AG04450 (cell line): Measurements from ENCODE around the gene IL31. TPM values are rescaled to one million over a fixed set of nuclear protein-coding genes. Genes with fewer than 3 reads are reported as not detected.

Source experiments
- CTCF ChIA-PET: fragments of 300-600, 350-600 bp; formaldehyde crosslinking; extraction: SDS; loops from one replicate; lab custom pipeline; 2022; ENCODE audit warnings: antibody characterized with exemption, inconsistent platforms; lab: Charles Lee
- POLR2A ChIA-PET: fragments of 350-600 bp; formaldehyde crosslinking; extraction: SDS; loops from one replicate; lab custom pipeline; 2021; ENCODE audit warnings: antibody characterized with exemption, inconsistent platforms; lab: Yijun Ruan, JAX
- DNase-seq: peaks from one replicate; pipeline ENCODE4 v3.0.0-alpha.2; 2011; ENCODE audit warnings: low read depth, low spot score
- H3K27ac ChIP-seq: one replicate; pipeline ENCODE4 v1.5.1; 2012; ENCODE audit warnings: low read depth, low read length, control low read depth
- H3K27me3 ChIP-seq: one replicate; pipeline ENCODE4 v1.6.0; 2012; ENCODE audit warnings: low read length; ENCODE audit not compliant: control insufficient read depth, insufficient read depth
- H3K4me3 ChIP-seq: 2 replicates; pipeline ENCODE4 v1.5.1; 2011; ENCODE audit warnings: mild to moderate bottlenecking, low read depth, low read length, control low read depth
- H3K9me3 ChIP-seq: 2 replicates; pipeline ENCODE4 v1.5.1; 2012; ENCODE audit warnings: low read length; ENCODE audit not compliant: control insufficient read depth, insufficient read depth
- polyA plus RNA-seq: library from polyadenylated mRNA; depleted of rRNA; stranded (reverse); fragments of >200 nt; gene quantifications from 2 replicates; pipeline ENCODE4 v1.2.3, GENCODE V29; 2011; rRNA removed
- small RNA-seq: library from RNA; depleted of rRNA; stranded (forward); fragments of <200 nt; gene quantifications from one replicate; pipeline ENCODE3, GENCODE V24; 2012; ENCODE audit warnings: low read depth; ENCODE audit not compliant: insufficient read length
- TF ChIP-seq, protein P1 (sequence below): IDR thresholded peaks from 2 replicates; pipeline ENCODE4 v1.5.1; 2011; ENCODE audit warnings: low read depth, low read length, control low read depth, inconsistent platforms

The IL31 gene
- polyA plus RNA-seq, 1 experiment = not detected

- H3K9me3 ChIP-seq = no peaks in the 10 kb centered on the region; the same call in 1 of the 2 replicates
- H3K27ac ChIP-seq = no peak overlapping the region
- TF ChIP-seq, protein P1, sequence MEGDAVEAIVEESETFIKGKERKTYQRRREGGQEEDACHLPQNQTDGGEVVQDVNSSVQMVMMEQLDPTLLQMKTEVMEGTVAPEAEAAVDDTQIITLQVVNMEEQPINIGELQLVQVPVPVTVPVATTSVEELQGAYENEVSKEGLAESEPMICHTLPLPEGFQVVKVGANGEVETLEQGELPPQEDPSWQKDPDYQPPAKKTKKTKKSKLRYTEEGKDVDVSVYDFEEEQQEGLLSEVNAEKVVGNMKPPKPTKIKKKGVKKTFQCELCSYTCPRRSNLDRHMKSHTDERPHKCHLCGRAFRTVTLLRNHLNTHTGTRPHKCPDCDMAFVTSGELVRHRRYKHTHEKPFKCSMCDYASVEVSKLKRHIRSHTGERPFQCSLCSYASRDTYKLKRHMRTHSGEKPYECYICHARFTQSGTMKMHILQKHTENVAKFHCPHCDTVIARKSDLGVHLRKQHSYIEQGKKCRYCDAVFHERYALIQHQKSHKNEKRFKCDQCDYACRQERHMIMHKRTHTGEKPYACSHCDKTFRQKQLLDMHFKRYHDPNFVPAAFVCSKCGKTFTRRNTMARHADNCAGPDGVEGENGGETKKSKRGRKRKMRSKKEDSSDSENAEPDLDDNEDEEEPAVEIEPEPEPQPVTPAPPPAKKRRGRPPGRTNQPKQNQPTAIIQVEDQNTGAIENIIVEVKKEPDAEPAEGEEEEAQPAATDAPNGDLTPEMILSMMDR = no peak
- ChIA-PET POLR2A (no interaction called here), CTCF (interaction anchor here (0.9 to 4.8 kb wide), 8 partner anchors 8 to 329 kb away, joined by 3 to 106 read pairs (median 12); no protein-coding TSS in a partner anchor)
- DNase-seq = no peak
- no peak overlapping the region for H3K4me3 ChIP-seq
- no peaks in the 10 kb centered on the region for H3K27me3 ChIP-seq
These were observed 49.7 kb downstream of the IL31 start for GRCh38 chr12:122124370-122124769.

DNA sequence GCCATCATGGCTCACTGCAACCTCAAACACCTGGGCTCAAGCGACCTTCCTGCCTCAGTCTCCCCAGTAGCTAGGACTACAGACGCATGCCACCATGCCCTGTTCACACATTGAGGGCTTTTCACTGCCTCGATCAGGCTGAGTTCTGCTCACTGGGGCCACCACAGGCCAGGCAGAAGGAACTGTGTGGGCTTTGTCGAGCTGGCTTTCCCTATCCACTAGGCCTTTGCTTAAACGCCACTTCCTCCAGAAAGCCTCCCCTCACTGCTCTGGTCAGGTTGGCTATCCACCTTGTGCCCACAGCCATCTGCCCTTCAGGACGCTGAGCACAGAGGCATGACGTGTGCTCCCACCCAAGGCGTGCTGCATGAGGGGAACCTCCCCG, 50.3 kb downstream of the IL31 start:
- H3K27ac ChIP-seq = no peak overlapping the region
- H3K9me3 ChIP-seq = no peaks in the 10 kb centered on the region; the same call in 1 of the 2 replicates
- TF ChIP-seq, protein P1 = no peak
- no peaks in the 10 kb centered on the region for H3K27me3 ChIP-seq
- ChIA-PET POLR2A (no interaction called here), CTCF (interaction anchor here (0.5 to 4.8 kb wide), 31 partner anchors 9 to 263 kb away, joined by 3 to 106 read pairs (median 5); no protein-coding TSS in a partner anchor)
- H3K4me3 ChIP-seq = no peak overlapping the region
- no peak for DNase-seq

GRCh38 chr12:122123051-122123760, 50.8 kb downstream of the IL31 start:
- ChIA-PET POLR2A (interaction anchor here (1.0 to 1.2 kb wide), 2 partner anchors 42 to 45 kb away, joined by 3 read pairs; no protein-coding TSS in a partner anchor), CTCF (interaction anchor here (0.5 to 4.8 kb wide), 35 partner anchors 8 to 329 kb away, joined by 3 to 106 read pairs (median 4); partner anchors contain the start of gene RHOF)
- no peak overlapping the region for H3K27ac ChIP-seq
- no peaks in the 10 kb centered on the region; the same call in 1 of the 2 replicates for H3K9me3 ChIP-seq
- TF ChIP-seq, protein P1 = peak; percentile 77
- H3K27me3 ChIP-seq = no peaks in the 10 kb centered on the region
- no peak for DNase-seq
- H3K4me3 ChIP-seq = no peak overlapping the region

Small RNAs within 50 kb of the gene (small RNA-seq; reads per million reads assigned to genes)
- gene DIABLO = not detected

Other genes with a start within 250 kb of the IL31 start
- gene BCL7A, start 152.3 kb downstream of the IL31 start, polyA plus RNA-seq = 4.4 and 4.6 TPM in 2 replicates
- gene MLXIP, start 95.5 kb downstream of the IL31 start, polyA plus RNA-seq = 5.8 and 8.4 TPM in 2 replicates
- gene LRRC43, start 8.9 kb upstream of the IL31 start, polyA plus RNA-seq = 0.27 and 0.48 TPM in 2 replicates
- 0.12 and 0.32 TPM in 2 replicates for gene B3GNT4, start 29.5 kb upstream of the IL31 start, polyA plus RNA-seq
- gene DIABLO, start 51.8 kb upstream of the IL31 start, polyA plus RNA-seq = 55.3 and 59.6 TPM in 2 replicates
- gene VPS33A, start 92.3 kb upstream of the IL31 start, polyA plus RNA-seq = 22.7 and 23.5 TPM in 2 replicates
- 62.0 and 63.6 TPM in 2 replicates for gene CLIP1, start 248.4 kb upstream of the IL31 start, polyA plus RNA-seq